ENCODE data around the gene ZNF862.

DNA sequence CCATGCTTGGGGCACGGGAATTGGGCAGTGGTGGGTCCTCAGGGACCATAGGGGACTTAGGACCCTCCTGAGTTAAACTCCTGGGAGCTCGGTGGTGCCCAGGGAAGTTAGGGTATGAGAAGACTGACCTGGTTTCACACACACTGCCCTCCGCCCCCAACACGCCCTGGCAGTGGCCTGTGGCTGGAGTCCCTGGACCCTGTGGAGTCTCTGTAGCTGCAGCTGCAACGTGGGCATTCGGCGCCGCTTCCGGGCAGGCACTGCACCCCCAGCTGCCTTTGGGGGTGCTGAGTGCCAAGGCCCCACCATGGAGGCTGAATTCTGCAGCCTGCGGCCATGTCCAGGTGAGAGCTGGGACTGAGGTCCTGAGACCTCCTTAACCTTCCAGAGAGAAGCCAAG, 29.9 kb upstream of the ZNF862 start:
- TF ChIP-seq, protein P1, sequence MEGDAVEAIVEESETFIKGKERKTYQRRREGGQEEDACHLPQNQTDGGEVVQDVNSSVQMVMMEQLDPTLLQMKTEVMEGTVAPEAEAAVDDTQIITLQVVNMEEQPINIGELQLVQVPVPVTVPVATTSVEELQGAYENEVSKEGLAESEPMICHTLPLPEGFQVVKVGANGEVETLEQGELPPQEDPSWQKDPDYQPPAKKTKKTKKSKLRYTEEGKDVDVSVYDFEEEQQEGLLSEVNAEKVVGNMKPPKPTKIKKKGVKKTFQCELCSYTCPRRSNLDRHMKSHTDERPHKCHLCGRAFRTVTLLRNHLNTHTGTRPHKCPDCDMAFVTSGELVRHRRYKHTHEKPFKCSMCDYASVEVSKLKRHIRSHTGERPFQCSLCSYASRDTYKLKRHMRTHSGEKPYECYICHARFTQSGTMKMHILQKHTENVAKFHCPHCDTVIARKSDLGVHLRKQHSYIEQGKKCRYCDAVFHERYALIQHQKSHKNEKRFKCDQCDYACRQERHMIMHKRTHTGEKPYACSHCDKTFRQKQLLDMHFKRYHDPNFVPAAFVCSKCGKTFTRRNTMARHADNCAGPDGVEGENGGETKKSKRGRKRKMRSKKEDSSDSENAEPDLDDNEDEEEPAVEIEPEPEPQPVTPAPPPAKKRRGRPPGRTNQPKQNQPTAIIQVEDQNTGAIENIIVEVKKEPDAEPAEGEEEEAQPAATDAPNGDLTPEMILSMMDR (conservative IDR thresholded peaks at IDR 0.05; ENCODE audit: low read length): no peak
- no peak for TF ChIP-seq EZH2phosphoT487 (IDR thresholded peaks at IDR 0.05; ENCODE audit: borderline replicate concordance, low read depth, low read length)
